ENCODE measurements around the gene ADD1. TPM values are rescaled to one million over a fixed set of nuclear protein-coding genes. Genes with fewer than 3 reads are reported as not detected.

ADD1 gene
- total RNA-seq = 142 and 146 TPM in 2 replicates

GRCh38 chr4:2843263-2843940, at the start of gene ADD1:
TSS of gene ADD1 (plus strand) at chr4:2843844. CDS start at chr4:2875916, 32,072 bp downstream.

GRCh38 chr4:2963175-2963965, 119.7 kb downstream of the ADD1 start, which contains the start of the genes GRK4 and NOP14:
TSS of gene GRK4 (plus strand) at chr4:2963571. CDS start at chr4:2964071, 500 bp downstream.
TSS of gene NOP14 (minus strand) at chr4:2963406. CDS start at chr4:2963319, 87 bp downstream.

Other genes with a start within 250 kb of the ADD1 start
- gene TNIP2, start 87.5 kb upstream of the ADD1 start, total RNA-seq = 51.1 and 53.1 TPM in 2 replicates
- gene SH3BP2, start 50.8 kb upstream of the ADD1 start, total RNA-seq = 25.1 and 25.2 TPM in 2 replicates
- gene NOP14, start 119.6 kb downstream of the ADD1 start, total RNA-seq = 19.2 and 23.0 TPM in 2 replicates
- 1.6 and 2.0 TPM in 2 replicates for gene GRK4, start 119.7 kb downstream of the ADD1 start, total RNA-seq
- not detected in 2 replicates for gene HTT-AS, start 230.7 kb downstream of the ADD1 start, total RNA-seq
- 15.0 and 16.0 TPM in 2 replicates for gene HTT, start 230.8 kb downstream of the ADD1 start, total RNA-seq

Data from bronchus fibroblast of lung (primary cell).